HEK293 (cell line): Measurements from ENCODE around the gene POLR2C.

ENCODE experiments used
- BCL11B ChIP-seq: fragments of 450-650 bp; formaldehyde crosslinking; IDR thresholded peaks from 2 replicates; pipeline ENCODE4 v1.5.1; 2016; ENCODE audit warnings: low read depth, missing biosample characterization, missing genetic modification characterization
- INSM2 ChIP-seq: fragments of 450-650 bp; formaldehyde crosslinking; IDR thresholded peaks from 2 replicates; pipeline ENCODE4 v1.5.1; 2016; ENCODE audit warnings: missing biosample characterization, missing genetic modification characterization
- KLF7 ChIP-seq: fragments of 450-650 bp; formaldehyde crosslinking; IDR thresholded peaks from 2 replicates; pipeline ENCODE4 v1.5.1; 2016; ENCODE audit warnings: missing biosample characterization, missing genetic modification characterization, borderline replicate concordance
- KLF8 ChIP-seq: fragments of 450-650 bp; formaldehyde crosslinking; IDR thresholded peaks from 2 replicates; pipeline ENCODE4 v1.5.1; 2016; ENCODE audit warnings: missing biosample characterization, missing genetic modification characterization
- PRDM10 ChIP-seq: fragments of 450-650 bp; formaldehyde crosslinking; IDR thresholded peaks from 2 replicates; pipeline ENCODE4 v1.5.1; 2016; ENCODE audit warnings: missing biosample characterization, missing genetic modification characterization
- SETDB1 ChIP-seq: IDR thresholded peaks from one replicate; pipeline ENCODE4 v1.6.1; 2017; ENCODE audit warnings: mild to moderate bottlenecking, low read length, moderate library complexity, mixed read lengths; ENCODE audit not compliant: insufficient read length
- ZBTB48 ChIP-seq: fragments of 450-650 bp; formaldehyde crosslinking; IDR thresholded peaks from 2 replicates; pipeline ENCODE4 v1.5.1; 2016; ENCODE audit warnings: missing biosample characterization, missing genetic modification characterization
- ZFP3 ChIP-seq: fragments of 450-650 bp; formaldehyde crosslinking; IDR thresholded peaks from 2 replicates; pipeline ENCODE4 v1.5.1; 2016; ENCODE audit warnings: low read depth, missing biosample characterization, missing genetic modification characterization
- ZNF114 ChIP-seq: fragments of 450-650 bp; formaldehyde crosslinking; IDR thresholded peaks from 2 replicates; pipeline ENCODE4 v1.5.0; 2017; ENCODE audit warnings: missing biosample characterization, missing genetic modification characterization
- ZNF146 ChIP-seq: fragments of 450-650 bp; formaldehyde crosslinking; IDR thresholded peaks from 2 replicates; pipeline ENCODE4 v1.5.1; 2016; ENCODE audit warnings: missing biosample characterization, missing genetic modification characterization
- ZNF248 ChIP-seq: fragments of 450-650 bp; formaldehyde crosslinking; IDR thresholded peaks from 2 replicates; pipeline ENCODE4 v1.5.1; 2017; ENCODE audit warnings: missing biosample characterization, missing genetic modification characterization
- ZNF266 ChIP-seq: fragments of 450-650 bp; formaldehyde crosslinking; IDR thresholded peaks from 2 replicates; pipeline ENCODE4 v1.5.1; 2016; ENCODE audit warnings: missing biosample characterization, missing genetic modification characterization, low read depth
- ZNF292 ChIP-seq: fragments of 450-650 bp; formaldehyde crosslinking; IDR thresholded peaks from 2 replicates; pipeline ENCODE4 v1.5.1; 2016; ENCODE audit warnings: low read depth, missing biosample characterization, missing genetic modification characterization, borderline replicate concordance
- ZNF366 ChIP-seq: fragments of 450-650 bp; formaldehyde crosslinking; conservative IDR thresholded peaks from 2 replicates; pipeline ENCODE4 v1.5.1; 2016; ENCODE audit warnings: missing biosample characterization, missing genetic modification characterization
- ZNF37A ChIP-seq: fragments of 450-650 bp; IDR thresholded peaks from 2 replicates; pipeline ENCODE4 v1.5.1; 2018; ENCODE audit warnings: missing biosample characterization, missing genetic modification characterization
- ZNF394 ChIP-seq: fragments of 450-650 bp; formaldehyde crosslinking; IDR thresholded peaks from 2 replicates; pipeline ENCODE4 v1.5.1; 2016; ENCODE audit warnings: missing biosample characterization, missing genetic modification characterization, mild to moderate bottlenecking, moderate library complexity, borderline replicate concordance
- ZNF449 ChIP-seq: fragments of 450-650 bp; formaldehyde crosslinking; IDR thresholded peaks from 2 replicates; pipeline ENCODE4 v1.5.1; 2017; ENCODE audit warnings: missing biosample characterization, mild to moderate bottlenecking, missing genetic modification characterization, moderate library complexity
- ZNF488 ChIP-seq: fragments of 450-650 bp; formaldehyde crosslinking; IDR thresholded peaks from 2 replicates; pipeline ENCODE4 v1.5.1; 2016; ENCODE audit warnings: missing biosample characterization, missing genetic modification characterization
- ZNF510 ChIP-seq: fragments of 450-650 bp; formaldehyde crosslinking; IDR thresholded peaks from 2 replicates; pipeline ENCODE4 v1.5.1; 2018; ENCODE audit warnings: mild to moderate bottlenecking, missing genetic modification characterization, missing biosample characterization; ENCODE audit not compliant: insufficient replicate concordance
- ZNF529 ChIP-seq: fragments of 450-650 bp; formaldehyde crosslinking; IDR thresholded peaks from 2 replicates; pipeline ENCODE4 v1.5.1; 2017; ENCODE audit warnings: missing genetic modification characterization, missing biosample characterization; ENCODE audit not compliant: insufficient replicate concordance
- ZNF549 ChIP-seq: fragments of 450-650 bp; IDR thresholded peaks from 2 replicates; pipeline ENCODE4 v1.5.1; 2018; ENCODE audit warnings: missing biosample characterization, missing genetic modification characterization, mild to moderate bottlenecking, inconsistent platforms, moderate library complexity
- ZNF571 ChIP-seq: fragments of 450-650 bp; formaldehyde crosslinking; IDR thresholded peaks from 2 replicates; pipeline ENCODE4 v1.5.0; 2017; ENCODE audit warnings: missing biosample characterization, missing genetic modification characterization
- ZNF580 ChIP-seq: fragments of 450-650 bp; formaldehyde crosslinking; IDR thresholded peaks from 2 replicates; pipeline ENCODE4 v1.5.1; 2016; ENCODE audit warnings: missing biosample characterization, missing genetic modification characterization
- ZNF585B ChIP-seq: fragments of 450-650 bp; formaldehyde crosslinking; IDR thresholded peaks from 2 replicates; pipeline ENCODE4 v1.5.1; 2016; ENCODE audit warnings: missing biosample characterization, missing genetic modification characterization
- ZNF664 ChIP-seq: fragments of 450-650 bp; formaldehyde crosslinking; IDR thresholded peaks from 2 replicates; pipeline ENCODE4 v1.5.1; 2016; ENCODE audit warnings: missing biosample characterization, missing genetic modification characterization
- ZNF76 ChIP-seq: fragments of 450-650 bp; formaldehyde crosslinking; IDR thresholded peaks from 2 replicates; pipeline ENCODE4; 2016; ENCODE audit warnings: low read depth, missing biosample characterization, missing genetic modification characterization, borderline replicate concordance
- ZNF792 ChIP-seq: fragments of 450-650 bp; formaldehyde crosslinking; IDR thresholded peaks from 2 replicates; pipeline ENCODE4 v1.5.1; 2016; ENCODE audit warnings: missing biosample characterization, missing genetic modification characterization
- ZNF843 ChIP-seq: fragments of 450-650 bp; formaldehyde crosslinking; IDR thresholded peaks from 2 replicates; pipeline ENCODE4 v1.5.1; 2016; ENCODE audit warnings: missing biosample characterization, missing genetic modification characterization
- ZSCAN30 ChIP-seq: fragments of 450-650 bp; IDR thresholded peaks from 2 replicates; pipeline ENCODE4 v1.5.1; 2018; ENCODE audit warnings: missing biosample characterization, mild to moderate bottlenecking, missing genetic modification characterization, moderate library complexity
- ZSCAN4 ChIP-seq: fragments of 450-650 bp; formaldehyde crosslinking; IDR thresholded peaks from 2 replicates; pipeline ENCODE4 v1.5.1; 2017; ENCODE audit warnings: missing biosample characterization, missing genetic modification characterization

POLR2C gene

GRCh38 chr16:57447186-57447962, 15.1 kb upstream of the POLR2C start, which contains the start of the genes CIAPIN1 and COQ9 (continued):
- TF ChIP-seq PRDM10 (tag by site-specific recombination), result peak; percentile 81
- TF ChIP-seq ZNF394 (tag by site-specific recombination), result peak; percentile 81; the same call in 1 of the 2 replicates
- TF ChIP-seq ZNF843 (tag by site-specific recombination), result 0 out of 2 replicates have a peak, but pooled peaks have one; percentile 46
- TF ChIP-seq ZNF571 (tag by site-specific recombination), result no peak
- peak; percentile 83 for TF ChIP-seq ZNF76 (tag by site-specific recombination)
- TF ChIP-seq ZNF580, result peak; percentile 92
- TF ChIP-seq ZNF510 (tag by site-specific recombination), result no peak
- no peak for TF ChIP-seq ZNF488 (tag by site-specific recombination)
- TF ChIP-seq ZNF266 (tag by site-specific recombination), result no peak
- no peak for TF ChIP-seq ZNF664 (tag by site-specific recombination)
- TF ChIP-seq ZSCAN30 (tag by site-specific recombination), result peak; percentile 38; the same call in 1 of the 2 replicates
- TF ChIP-seq ZSCAN4, result no peak
- no peak for TF ChIP-seq ZNF585B
- no peak for TF ChIP-seq ZNF549 (tag by site-specific recombination)
- peak; percentile 58; the same call in 1 of the 2 replicates for TF ChIP-seq ZNF449 (tag by site-specific recombination)
- TF ChIP-seq ZNF146 (tag by site-specific recombination), result peak; percentile 4; the same call in 1 of the 2 replicates
- no peak for TF ChIP-seq ZNF292 (tag by site-specific recombination)
- no peak for TF ChIP-seq ZNF792 (tag by site-specific recombination)
- no peak for TF ChIP-seq KLF7
- TF ChIP-seq ZNF248, result no peak
- TF ChIP-seq BCL11B (tag by site-specific recombination), result no peak
- TF ChIP-seq INSM2 (tag by site-specific recombination), result no peak
- no peak for TF ChIP-seq ZFP3 (tag by site-specific recombination)
- TF ChIP-seq ZNF366, result no peak
- TF ChIP-seq ZNF114 (tag by site-specific recombination), result no peak
- TF ChIP-seq SETDB1, result no peak
- TF ChIP-seq ZBTB48, result no peak; the same call in 1 of the 2 replicates
- TF ChIP-seq KLF8 (tag by site-specific recombination), result peak; percentile 79; the same call in 1 of the 2 replicates
- no peak for TF ChIP-seq ZNF529 (tag by site-specific recombination)
- no peak for TF ChIP-seq ZNF37A
- TF ChIP-seq, all 188 proteins: peak for 53
